GM23338 (cell line): ENCODE results near the gene GIMAP6. TPM values are rescaled to one million over a fixed set of nuclear protein-coding genes. Genes with fewer than 3 reads are reported as not detected.

Experiments used
- ATAC-seq: fragments of 200-7000 bp; cut with Tn5 transposase; 3 replicates; pipeline ENCODE4 v1.9.1; 2020
- DNase-seq: peaks from one replicate; pipeline ENCODE4 v3.0.0-alpha.2; 2015; ENCODE audit warnings: low spot score
- H2AFZ ChIP-seq: fragments of 200-600 bp; sonication (generic); 2 replicates; pipeline ENCODE4 v1.8.0; 2016; ENCODE audit warnings: antibody characterized with exemption, mild to moderate bottlenecking, moderate library complexity
- H3F3A ChIP-seq: fragments of 200-600 bp; sonication (generic); replicated peaks from 2 replicates; pipeline ENCODE4 v1.8.0; 2017; ENCODE audit warnings: antibody characterized with exemption, mixed run types, low read depth
- H3K27ac ChIP-seq: fragments of 200-600 bp; sonication (generic); 2 replicates; pipeline ENCODE4 v1.6.1; 2016; ENCODE audit warnings: low read depth
- H3K27me3 ChIP-seq: fragments of 200-600 bp; sonication (generic); 2 replicates; pipeline ENCODE4 v1.8.0; 2016; ENCODE audit warnings: mild to moderate bottlenecking, mixed run types, moderate library complexity; ENCODE audit not compliant: insufficient read depth
- H3K36me3 ChIP-seq: fragments of 200-600 bp; sonication (generic); 2 replicates; pipeline ENCODE4 v1.8.0; 2016; ENCODE audit warnings: mild to moderate bottlenecking; ENCODE audit not compliant: insufficient read depth
- H3K4me1 ChIP-seq: fragments of 200-600 bp; sonication (generic); 2 replicates; pipeline ENCODE4 v1.8.0; 2016; ENCODE audit warnings: mild to moderate bottlenecking, moderate library complexity; ENCODE audit not compliant: insufficient read depth
- H3K4me2 ChIP-seq: fragments of 200-600 bp; sonication (generic); 2 replicates; pipeline ENCODE4 v1.7.1; 2017; ENCODE audit warnings: mixed run types
- H3K4me3 ChIP-seq: fragments of 200-600 bp; sonication (generic); 2 replicates; pipeline ENCODE4 v1.6.1; 2016; ENCODE audit warnings: mixed run types
- H3K79me2 ChIP-seq: fragments of 200-600 bp; sonication (generic); replicated peaks from 2 replicates; pipeline ENCODE4 v1.8.0; 2017; ENCODE audit warnings: mild to moderate bottlenecking; ENCODE audit not compliant: insufficient read depth
- H3K9me2 ChIP-seq: fragments of 200-600 bp; sonication (generic); 2 replicates; pipeline ENCODE4 v1.8.0; 2017; ENCODE audit not compliant: insufficient read depth
- H4K20me1 ChIP-seq: fragments of 200-600 bp; sonication (generic); replicated peaks from 2 replicates; pipeline ENCODE4 v1.8.0; 2017; ENCODE audit warnings: mild to moderate bottlenecking; ENCODE audit not compliant: insufficient read depth
- H3K27ac Mint-ChIP-seq: 2 replicates; pipeline ENCODE4 v1.8.0; 2020; ENCODE audit warnings: inconsistent platforms, mild to moderate bottlenecking, moderate library complexity, mixed read lengths
- H3K27me3 Mint-ChIP-seq: 3 replicates; pipeline ENCODE4 v1.8.0; 2022; ENCODE audit warnings: low read depth, mild to moderate bottlenecking, moderate library complexity, mixed read lengths, inconsistent platforms; ENCODE audit not compliant: insufficient read depth, poor library complexity
- H3K36me3 Mint-ChIP-seq: 3 replicates; pipeline ENCODE4 v1.8.0; 2021; ENCODE audit warnings: low read depth, mild to moderate bottlenecking, inconsistent platforms, moderate library complexity, mixed read lengths
- H3K4me1 Mint-ChIP-seq: 3 replicates; pipeline ENCODE4 v1.8.0; 2020; ENCODE audit warnings: mild to moderate bottlenecking, inconsistent platforms, mixed read lengths
- H3K4me3 Mint-ChIP-seq: 3 replicates; pipeline ENCODE4 v1.8.0; 2021; ENCODE audit warnings: moderate library complexity, mild to moderate bottlenecking, inconsistent platforms, mixed read lengths
- H3K9me3 Mint-ChIP-seq: 3 replicates; pipeline ENCODE4 v1.8.0; 2020; ENCODE audit warnings: moderate library complexity, mild to moderate bottlenecking, inconsistent platforms, mixed read lengths
- CREB1 ChIP-seq: fragments of 250-450 bp; sonication (Bioruptor Pico); IDR thresholded peaks from 2 replicates; pipeline ENCODE4 v1.5.0; 2020; ENCODE audit warnings: low read depth, mild to moderate bottlenecking, moderate library complexity
- EZH2 ChIP-seq: fragments of 200-600 bp; sonication (generic); IDR thresholded peaks from one replicate; pipeline ENCODE4 v1.8.0; 2017; ENCODE audit warnings: antibody characterized with exemption, mild to moderate bottlenecking, low read depth; ENCODE audit not compliant: unreplicated experiment
- EZH2phosphoT487 ChIP-seq: fragments of 200-600 bp; sonication (generic); IDR thresholded peaks from one replicate; pipeline ENCODE4 v1.8.1; 2018; ENCODE audit warnings: antibody characterized with exemption; ENCODE audit not compliant: unreplicated experiment
- JUNB ChIP-seq: IDR thresholded peaks from one replicate; pipeline ENCODE4 v1.6.1; 2016; ENCODE audit warnings: antibody characterized with exemption; ENCODE audit not compliant: unreplicated experiment
- POLR2AphosphoS5 ChIP-seq: IDR thresholded peaks from 2 replicates; pipeline ENCODE4 v1.6.1; 2016; ENCODE audit warnings: antibody characterized with exemption, low read depth
- STAT1 ChIP-seq: IDR thresholded peaks from one replicate; pipeline ENCODE4 v1.6.1; 2016; ENCODE audit warnings: antibody characterized with exemption; ENCODE audit not compliant: unreplicated experiment
- ZNF114 ChIP-seq: fragments of 250-450 bp; sonication (Bioruptor Pico); IDR thresholded peaks from 2 replicates; pipeline ENCODE4 v1.5.0; 2020; ENCODE audit warnings: mild to moderate bottlenecking, moderate library complexity
- ZNF331 ChIP-seq: fragments of 250-450 bp; sonication (Bioruptor Pico); IDR thresholded peaks from 2 replicates; pipeline ENCODE4 v1.5.0; 2020; ENCODE audit warnings: low read depth, mild to moderate bottlenecking, moderate library complexity
- polyA plus RNA-seq: library from polyadenylated mRNA; unstranded; fragments of >200 nt; fragmentation: Nextera tagmentation; extraction: Ambion mirVana; gene quantifications from 2 replicates; pipeline ENCODE4 v1.2.1, GENCODE V29; 2016
- total RNA-seq: library from RNA; depleted of rRNA; stranded (reverse); fragments of >200 nt; shearing (Covaris generic); gene quantifications from 2 replicates; pipeline ENCODE4 v1.2.3, GENCODE V29; 2014
- TF ChIP-seq, protein P1 (sequence below): IDR thresholded peaks from one replicate; pipeline ENCODE4 v1.6.1; 2018; ENCODE audit warnings: antibody characterized with exemption; ENCODE audit not compliant: unreplicated experiment
- TF ChIP-seq, protein P2 (sequence below): IDR thresholded peaks from 2 replicates; pipeline ENCODE4 v1.6.1; 2016; ENCODE audit warnings: antibody characterized with exemption

The GIMAP6 gene
- total and polyA plus RNA-seq, 2 experiments from 2014 or later, result not detected

DNA sequence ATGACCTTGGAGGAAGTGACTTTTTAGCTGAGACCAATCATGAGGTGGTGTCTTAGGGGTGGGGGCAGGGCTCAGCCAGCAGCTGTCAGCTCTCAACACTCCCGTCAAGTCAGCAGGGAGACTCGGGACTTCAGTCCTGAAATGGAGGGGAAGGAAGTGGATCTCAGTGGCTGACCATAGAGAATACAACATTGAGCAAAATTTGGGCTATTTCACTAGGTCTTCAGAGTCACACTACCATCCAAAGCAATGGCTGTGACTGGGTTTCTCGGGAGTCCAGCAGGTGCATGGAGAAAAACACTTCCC lies 16.8 kb upstream of the GIMAP6 start (continued):
- TF ChIP-seq, protein P1, sequence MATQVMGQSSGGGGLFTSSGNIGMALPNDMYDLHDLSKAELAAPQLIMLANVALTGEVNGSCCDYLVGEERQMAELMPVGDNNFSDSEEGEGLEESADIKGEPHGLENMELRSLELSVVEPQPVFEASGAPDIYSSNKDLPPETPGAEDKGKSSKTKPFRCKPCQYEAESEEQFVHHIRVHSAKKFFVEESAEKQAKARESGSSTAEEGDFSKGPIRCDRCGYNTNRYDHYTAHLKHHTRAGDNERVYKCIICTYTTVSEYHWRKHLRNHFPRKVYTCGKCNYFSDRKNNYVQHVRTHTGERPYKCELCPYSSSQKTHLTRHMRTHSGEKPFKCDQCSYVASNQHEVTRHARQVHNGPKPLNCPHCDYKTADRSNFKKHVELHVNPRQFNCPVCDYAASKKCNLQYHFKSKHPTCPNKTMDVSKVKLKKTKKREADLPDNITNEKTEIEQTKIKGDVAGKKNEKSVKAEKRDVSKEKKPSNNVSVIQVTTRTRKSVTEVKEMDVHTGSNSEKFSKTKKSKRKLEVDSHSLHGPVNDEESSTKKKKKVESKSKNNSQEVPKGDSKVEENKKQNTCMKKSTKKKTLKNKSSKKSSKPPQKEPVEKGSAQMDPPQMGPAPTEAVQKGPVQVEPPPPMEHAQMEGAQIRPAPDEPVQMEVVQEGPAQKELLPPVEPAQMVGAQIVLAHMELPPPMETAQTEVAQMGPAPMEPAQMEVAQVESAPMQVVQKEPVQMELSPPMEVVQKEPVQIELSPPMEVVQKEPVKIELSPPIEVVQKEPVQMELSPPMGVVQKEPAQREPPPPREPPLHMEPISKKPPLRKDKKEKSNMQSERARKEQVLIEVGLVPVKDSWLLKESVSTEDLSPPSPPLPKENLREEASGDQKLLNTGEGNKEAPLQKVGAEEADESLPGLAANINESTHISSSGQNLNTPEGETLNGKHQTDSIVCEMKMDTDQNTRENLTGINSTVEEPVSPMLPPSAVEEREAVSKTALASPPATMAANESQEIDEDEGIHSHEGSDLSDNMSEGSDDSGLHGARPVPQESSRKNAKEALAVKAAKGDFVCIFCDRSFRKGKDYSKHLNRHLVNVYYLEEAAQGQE, result no peak
- no peak for TF ChIP-seq EZH2phosphoT487
- TF ChIP-seq CREB1 (CRISPR knock-in tag), result no peak
- TF ChIP-seq ZNF114 (CRISPR knock-in tag), result no peak
- TF ChIP-seq JUNB, result no peak
- no peak for TF ChIP-seq ZNF331 (CRISPR knock-in tag)
- TF ChIP-seq POLR2AphosphoS5, result no peak
- TF ChIP-seq EZH2, result no peak
- TF ChIP-seq, protein P2, sequence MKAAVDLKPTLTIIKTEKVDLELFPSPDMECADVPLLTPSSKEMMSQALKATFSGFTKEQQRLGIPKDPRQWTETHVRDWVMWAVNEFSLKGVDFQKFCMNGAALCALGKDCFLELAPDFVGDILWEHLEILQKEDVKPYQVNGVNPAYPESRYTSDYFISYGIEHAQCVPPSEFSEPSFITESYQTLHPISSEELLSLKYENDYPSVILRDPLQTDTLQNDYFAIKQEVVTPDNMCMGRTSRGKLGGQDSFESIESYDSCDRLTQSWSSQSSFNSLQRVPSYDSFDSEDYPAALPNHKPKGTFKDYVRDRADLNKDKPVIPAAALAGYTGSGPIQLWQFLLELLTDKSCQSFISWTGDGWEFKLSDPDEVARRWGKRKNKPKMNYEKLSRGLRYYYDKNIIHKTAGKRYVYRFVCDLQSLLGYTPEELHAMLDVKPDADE, result no peak

- no peak overlapping the region for H3K4me3 ChIP-seq
- no peaks in the 10 kb centered on the region for H3K4me1 ChIP-seq
- no peak overlapping the region for H3K4me2 ChIP-seq
- H3K4me3 Mint-ChIP-seq, result no peak overlapping the region
- H3K27ac Mint-ChIP-seq, result no peak overlapping the region
- H3K36me3 ChIP-seq, result no peaks in the 10 kb centered on the region
- DNase-seq, result no peak
- H3K79me2 ChIP-seq, result no peaks in the 10 kb centered on the region
- no peaks in the 10 kb centered on the region for H3K27me3 ChIP-seq
- H3K9me2 ChIP-seq, result 0 out of 2 replicates have a peak, but pooled peaks cover 5% of the 10 kb centered on the region
- H3K27ac ChIP-seq, result no peak overlapping the region
- no peaks in the 10 kb centered on the region for H4K20me1 ChIP-seq
- no peak for ATAC-seq
- H3K4me1 Mint-ChIP-seq, result no peaks in the 10 kb centered on the region
- H3K27me3 Mint-ChIP-seq, result peaks cover 2% of the 10 kb centered on the region
- no peak overlapping the region for H2AFZ ChIP-seq
- peaks cover 8% of the 10 kb centered on the region for H3K9me3 Mint-ChIP-seq
- no peaks in the 10 kb centered on the region for H3K36me3 Mint-ChIP-seq
- no peaks in the 10 kb centered on the region for H3F3A ChIP-seq
- TF ChIP-seq CREB1 (CRISPR knock-in tag) (no peak), ZNF331 (CRISPR knock-in tag) (no peak), ZNF114 (CRISPR knock-in tag) (no peak), STAT1 (no peak)
- TF ChIP-seq, protein P1, result no peak
These were observed 16.3 kb upstream of the GIMAP6 start for GRCh38 chr7:150648353-150649079.
